ENCODE results near the gene TNFRSF1A. TPM values are rescaled to one million over a fixed set of nuclear protein-coding genes. Genes with fewer than 3 reads are reported as not detected.

Gene TNFRSF1A
- total and polyA plus RNA-seq, 2 of the 13 experiments (the other 11 are each of a cell fraction or from before 2014, with no cell fraction given): 41.5 to 61.2 TPM

- TF ChIP-seq AHDC1 (CRISPR knock-in tag; IDR thresholded peaks at IDR 0.05; ENCODE audit: borderline replicate concordance) (peak; percentile 63; the same call in 1 of the 2 replicates), TRIM22 (IDR thresholded peaks at IDR 0.05) (no peak), NFIB (CRISPR knock-in tag; IDR thresholded peaks at IDR 0.05; ENCODE audit: borderline replicate concordance) (no peak), SNAI1 (CRISPR knock-in tag; IDR thresholded peaks at IDR 0.05; ENCODE audit: borderline replicate concordance) (peak; percentile 79; the same call in 1 of the 2 replicates), ASH2L (IDR thresholded peaks at IDR 0.05; ENCODE audit: insufficient read length, low read depth, low read length) (peak; percentile 82), KDM5A (IDR thresholded peaks at IDR 0.05; ENCODE audit: borderline replicate concordance, low read length) (no peak; the same call in 1 of the 2 replicates), HOMEZ (CRISPR knock-in tag; IDR thresholded peaks at IDR 0.05; ENCODE audit: low read depth) (no peak), SOX6 (IDR thresholded peaks at IDR 0.05) (no peak), SOX6 (CRISPR knock-in tag; IDR thresholded peaks at IDR 0.05) (peak; percentile 79), ZNF850 (CRISPR knock-in tag; conservative IDR thresholded peaks at IDR 0.05) (no peak), ZNF441 (CRISPR knock-in tag; IDR thresholded peaks at IDR 0.05; ENCODE audit: borderline replicate concordance) (0 out of 2 replicates have a peak, but pooled peaks have one; percentile 18), ZNF138 (CRISPR knock-in tag; IDR thresholded peaks at IDR 0.05; ENCODE audit: low read depth) (no peak), CCAR2 (optimal IDR thresholded peaks at IDR 0.05; ENCODE audit: low read depth, low read length) (no peak), ZNF713 (CRISPR knock-in tag; IDR thresholded peaks at IDR 0.05) (no peak), ZNF784 (CRISPR knock-in tag; IDR thresholded peaks at IDR 0.05; ENCODE audit: borderline replicate concordance) (no peak), HOXA5 (CRISPR knock-in tag; IDR thresholded peaks at IDR 0.05) (peak; percentile 76)
Measured at GRCh38 chr12:6363330-6364043, 21.6 kb upstream of the TNFRSF1A start (continued).
